Fibroblast of lung (primary cell): ENCODE measurements around the gene UHRF2. TPM values are rescaled to one million over a fixed set of nuclear protein-coding genes. Genes with fewer than 3 reads are reported as not detected.

Experiments used
- DNase-seq, 2 donors: peaks; one replicate each; pipeline versions ENCODE4 v3.0.0 to v3.0.0-alpha.2; 2010; ENCODE audit warnings: low read depth in 2 of 2
- H2AFZ ChIP-seq: 2 replicates; pipeline ENCODE4 v1.5.1; 2012; ENCODE audit warnings: low read length, control low read depth, inconsistent platforms
- H3K27ac ChIP-seq: 2 replicates; pipeline ENCODE4 v1.5.1; 2011; ENCODE audit warnings: low read length, control low read depth; ENCODE audit not compliant: insufficient read depth
- H3K27me3 ChIP-seq: 2 replicates; pipeline ENCODE4 v1.5.1; 2011; ENCODE audit warnings: mild to moderate bottlenecking, low read length; ENCODE audit not compliant: control insufficient read depth, insufficient read depth
- H3K36me3 ChIP-seq: 2 replicates; pipeline ENCODE4 v1.5.1; 2011; ENCODE audit warnings: low read length; ENCODE audit not compliant: control insufficient read depth, insufficient read depth
- H3K4me1 ChIP-seq: 2 replicates; pipeline ENCODE4 v1.5.1; 2011; ENCODE audit warnings: low read length; ENCODE audit not compliant: control insufficient read depth, insufficient read depth; ENCODE audit errors: extremely low read depth
- H3K4me2 ChIP-seq: 2 replicates; pipeline ENCODE4 v1.5.1; 2011; ENCODE audit warnings: low read length, control low read depth; ENCODE audit not compliant: insufficient read depth; ENCODE audit errors: extremely low read depth
- H3K4me3 ChIP-seq, 4 experiments: fragments of 200-600 bp in 1 of 4; sonication (generic) in 1 of 4; replicated peaks in 1 of 4; 2 replicates each; pipeline ENCODE4 v1.5.1; 2011 to 2016; ENCODE audit warnings: low read length in 4 of 4, low read depth in 3 of 4, mild to moderate bottlenecking in 3 of 4, control low read depth in 2 of 4, inconsistent platforms in 1 of 4, mixed read lengths in 1 of 4; ENCODE audit not compliant: insufficient read depth in 1 of 4; ENCODE audit errors: control extremely low read depth in 1 of 4
- H3K79me2 ChIP-seq: 2 replicates; pipeline ENCODE4 v1.5.1; 2012; ENCODE audit warnings: mild to moderate bottlenecking, low read length, inconsistent platforms; ENCODE audit not compliant: control insufficient read depth, insufficient read depth
- H3K9ac ChIP-seq: 2 replicates; pipeline ENCODE4 v1.5.1; 2011; ENCODE audit warnings: mild to moderate bottlenecking, low read length, control low read depth; ENCODE audit not compliant: insufficient read depth
- H3K9me3 ChIP-seq: 2 replicates; pipeline ENCODE4 v1.5.1; 2012; ENCODE audit warnings: low read depth, low read length; ENCODE audit not compliant: control insufficient read depth, insufficient read depth
- H4K20me1 ChIP-seq: 2 replicates; pipeline ENCODE4 v1.5.1; 2011; ENCODE audit warnings: low read length; ENCODE audit not compliant: control insufficient read depth, insufficient read depth; ENCODE audit errors: extremely low read depth
- CTCF ChIP-seq, 2 donors: IDR thresholded peaks in 1 of 2; conservative IDR thresholded peaks in 1 of 2; 1 replicate in 1 of 2; 2 replicates in 1 of 2; pipeline ENCODE4 v1.5.1; 2011 to 2012; ENCODE audit warnings: low read length in 2 of 2, control low read depth in 1 of 2, inconsistent platforms in 1 of 2, low read depth in 1 of 2, mild to moderate bottlenecking in 1 of 2
- EZH2 ChIP-seq: IDR thresholded peaks from 2 replicates; pipeline ENCODE4 v1.5.1; 2012; ENCODE audit warnings: low read length, control low read depth, mild to moderate bottlenecking; ENCODE audit errors: missing control alignments
- polyA plus RNA-seq, 2 donors: library from polyadenylated mRNA; depleted of rRNA in 1 of 2; stranded (reverse) in 1 of 2; unstranded in 1 of 2; fragments of >200 nt; gene quantifications; 2 replicates each; pipeline ENCODE4 v1.2.1, GENCODE V29; 2011 to 2012; ENCODE audit warnings: missing spikeins in 1 of 2
- total RNA-seq: library from RNA; depleted of rRNA; stranded (reverse); fragments of >200 nt; gene quantifications from 2 replicates; pipeline ENCODE4 v1.2.1, GENCODE V29; 2014

Gene UHRF2
- total and polyA plus RNA-seq, 2 donors (not counting 1 experiment from before 2014, with no cell fraction given) = 28.8 to 81.7 TPM

GRCh38 chr9:6498982-6499381, 86.0 kb downstream of the UHRF2 start:
- Histone ChIP-seq H3K36me3 (peaks cover 5% of the 10 kb centered on the region), H3K27ac (peak overlapping the region; percentile 51), H3K4me3 (no peak overlapping the region), H3K27me3 (no peaks in the 10 kb centered on the region), H3K4me2 (no peak overlapping the region), H2AFZ (no peak overlapping the region), H3K9ac (no peak overlapping the region), H3K79me2 (no peaks in the 10 kb centered on the region), H3K9me3 (no peaks in the 10 kb centered on the region), H3K4me1 (peaks cover 4% of the 10 kb centered on the region), H4K20me1 (no peaks in the 10 kb centered on the region)
- DNase-seq = peak; percentile 43 to 83
- TF ChIP-seq CTCF (conservative IDR thresholded peaks at IDR 0.05 in 1 of 2, IDR thresholded peaks at IDR 0.05 in 1 of 2; ENCODE audit: low read depth in 1 of 2, low read length in 2 of 2) (no peak), EZH2 (no peak)

GRCh38 chr9:6501526-6502210, 88.7 kb downstream of the UHRF2 start:
- H2AFZ ChIP-seq = no peak overlapping the region
- H3K9ac ChIP-seq = no peak overlapping the region
- peaks cover 4% of the 10 kb centered on the region for H3K36me3 ChIP-seq
- no peaks in the 10 kb centered on the region for H3K79me2 ChIP-seq
- H3K27ac ChIP-seq = no peak overlapping the region
- H3K4me3 ChIP-seq = no peak overlapping the region
- no peak overlapping the region for H3K4me2 ChIP-seq
- no peak for DNase-seq
- peaks cover 4% of the 10 kb centered on the region for H3K4me1 ChIP-seq
- no peaks in the 10 kb centered on the region for H3K9me3 ChIP-seq
- no peak for TF ChIP-seq EZH2
- no peak for TF ChIP-seq CTCF (conservative IDR thresholded peaks at IDR 0.05 in 1 of 2, IDR thresholded peaks at IDR 0.05 in 1 of 2; ENCODE audit: low read depth in 1 of 2, low read length in 2 of 2)
- no peaks in the 10 kb centered on the region for H4K20me1 ChIP-seq
- no peaks in the 10 kb centered on the region for H3K27me3 ChIP-seq

DNA sequence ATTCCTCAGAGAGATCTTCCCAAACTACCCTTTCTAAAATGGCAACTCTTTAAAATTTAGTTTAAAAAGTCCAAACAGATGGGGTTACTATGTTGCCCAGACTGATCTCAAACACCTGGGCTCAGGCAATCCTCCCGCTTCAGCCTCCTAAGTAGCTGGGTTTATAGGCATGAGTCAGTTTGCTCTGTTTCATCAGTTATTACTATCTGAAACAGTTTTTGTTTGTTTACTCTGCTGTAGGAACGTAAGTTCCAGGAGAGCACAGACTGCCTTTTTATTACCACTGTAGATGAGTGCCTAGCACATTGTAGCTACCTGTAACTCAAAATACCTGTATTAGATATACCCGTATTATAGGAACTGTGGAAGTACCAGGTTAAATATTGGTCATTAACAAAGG, 89.4 kb downstream of the UHRF2 start:
- H3K4me1 ChIP-seq = peaks cover 4% of the 10 kb centered on the region
- H2AFZ ChIP-seq = no peak overlapping the region
- no peaks in the 10 kb centered on the region for H3K27me3 ChIP-seq
- no peak overlapping the region for H3K9ac ChIP-seq
- TF ChIP-seq EZH2 = no peak
- no peak for TF ChIP-seq CTCF (conservative IDR thresholded peaks at IDR 0.05 in 1 of 2, IDR thresholded peaks at IDR 0.05 in 1 of 2; ENCODE audit: low read depth in 1 of 2, low read length in 2 of 2)
- H3K9me3 ChIP-seq = no peaks in the 10 kb centered on the region
- H3K4me2 ChIP-seq = no peak overlapping the region
- no peak overlapping the region for H3K27ac ChIP-seq
- no peaks in the 10 kb centered on the region for H3K79me2 ChIP-seq
- DNase-seq = no peak
- H3K4me3 ChIP-seq = no peak overlapping the region
- H3K36me3 ChIP-seq = peaks cover 4% of the 10 kb centered on the region
- H4K20me1 ChIP-seq = no peaks in the 10 kb centered on the region
